Measurements from ENCODE around the gene EXOSC9.

- TF ChIP-seq, protein P1, sequence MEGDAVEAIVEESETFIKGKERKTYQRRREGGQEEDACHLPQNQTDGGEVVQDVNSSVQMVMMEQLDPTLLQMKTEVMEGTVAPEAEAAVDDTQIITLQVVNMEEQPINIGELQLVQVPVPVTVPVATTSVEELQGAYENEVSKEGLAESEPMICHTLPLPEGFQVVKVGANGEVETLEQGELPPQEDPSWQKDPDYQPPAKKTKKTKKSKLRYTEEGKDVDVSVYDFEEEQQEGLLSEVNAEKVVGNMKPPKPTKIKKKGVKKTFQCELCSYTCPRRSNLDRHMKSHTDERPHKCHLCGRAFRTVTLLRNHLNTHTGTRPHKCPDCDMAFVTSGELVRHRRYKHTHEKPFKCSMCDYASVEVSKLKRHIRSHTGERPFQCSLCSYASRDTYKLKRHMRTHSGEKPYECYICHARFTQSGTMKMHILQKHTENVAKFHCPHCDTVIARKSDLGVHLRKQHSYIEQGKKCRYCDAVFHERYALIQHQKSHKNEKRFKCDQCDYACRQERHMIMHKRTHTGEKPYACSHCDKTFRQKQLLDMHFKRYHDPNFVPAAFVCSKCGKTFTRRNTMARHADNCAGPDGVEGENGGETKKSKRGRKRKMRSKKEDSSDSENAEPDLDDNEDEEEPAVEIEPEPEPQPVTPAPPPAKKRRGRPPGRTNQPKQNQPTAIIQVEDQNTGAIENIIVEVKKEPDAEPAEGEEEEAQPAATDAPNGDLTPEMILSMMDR (IDR thresholded peaks at IDR 0.05 in 2 of 3, conservative IDR thresholded peaks at IDR 0.05 in 1 of 3; ENCODE audit: control insufficient read depth in 2 of 3, extremely low read depth in 1 of 3, insufficient read depth in 1 of 3, low read depth in 3 of 3, low read length in 3 of 3) = no peak
- TF ChIP-seq NFYB (IDR thresholded peaks at IDR 0.05; ENCODE audit: insufficient read depth, low read depth, low read length) = no peak
- no peak for TF ChIP-seq NR2C2 (IDR thresholded peaks at IDR 0.05; ENCODE audit: borderline replicate concordance, control insufficient read depth, insufficient read length, low read depth)
- TF ChIP-seq, protein P2, sequence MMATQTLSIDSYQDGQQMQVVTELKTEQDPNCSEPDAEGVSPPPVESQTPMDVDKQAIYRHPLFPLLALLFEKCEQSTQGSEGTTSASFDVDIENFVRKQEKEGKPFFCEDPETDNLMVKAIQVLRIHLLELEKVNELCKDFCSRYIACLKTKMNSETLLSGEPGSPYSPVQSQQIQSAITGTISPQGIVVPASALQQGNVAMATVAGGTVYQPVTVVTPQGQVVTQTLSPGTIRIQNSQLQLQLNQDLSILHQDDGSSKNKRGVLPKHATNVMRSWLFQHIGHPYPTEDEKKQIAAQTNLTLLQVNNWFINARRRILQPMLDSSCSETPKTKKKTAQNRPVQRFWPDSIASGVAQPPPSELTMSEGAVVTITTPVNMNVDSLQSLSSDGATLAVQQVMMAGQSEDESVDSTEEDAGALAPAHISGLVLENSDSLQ (IDR thresholded peaks at IDR 0.05) = no peak
- no peak for TF ChIP-seq FOS (IDR thresholded peaks at IDR 0.05; ENCODE audit: borderline replicate concordance, extremely low read depth, insufficient read length)
Observed at GRCh38 chr4:121794505-121795188, 6.5 kb upstream of the EXOSC9 start.

Measured in GM12878 (cell line).